A549 (cell line): ENCODE results near the gene GLIPR2. TPM values are rescaled to one million over a fixed set of nuclear protein-coding genes. Genes with fewer than 3 reads are reported as not detected.
A peak's percentile ranks its signal among the peaks of the same experiment; 100 is the strongest.

Experiments
- ATAC-seq, 2 experiments: fragments of 200-7000 bp in 1 of 2; fragments of >200 bp in 1 of 2; cut with Nextera tagmentation in 1 of 2; cut with Tn5 transposase in 1 of 2; 3 replicates each; pipeline versions ENCODE4 v1.8.0 to v1.9.1; 2018 to 2020; ENCODE audit warnings: mild to moderate bottlenecking in 1 of 2, moderate library complexity in 1 of 2
- CTCF ChIA-PET: fragments of 300-600 bp; sonication (Branson Sonifier 250); formaldehyde crosslinking; extraction: SDS; loops from one replicate; lab custom pipeline; 2021; ENCODE audit warnings: antibody characterized with exemption, inconsistent platforms; lab: Yijun Ruan, JAX
- POLR2A ChIA-PET: fragments of 350-600 bp; formaldehyde crosslinking; extraction: SDS; loops from one replicate; lab custom pipeline; 2021; ENCODE audit warnings: antibody characterized with exemption, inconsistent platforms; lab: Yijun Ruan, JAX
- DNase-seq, 2 experiments: peaks; one replicate each; pipeline versions ENCODE4 v3.0.0 to v3.0.0-alpha.2; 2011 to 2016; ENCODE audit warnings: low read depth in 1 of 2, low spot score in 1 of 2
- FAIRE-seq: peaks from 2 replicates; lab custom pipeline; 2011; peaks lifted over from hg19 to GRCh38; lab: Jason Lieb, UNC
- H3K27ac ChIP-seq, 2 experiments: fragments of >200 bp; sonication (Bioruptor Twin); formaldehyde crosslinking; 3 replicates each; pipeline ENCODE4 v1.5.1; 2016 to 2017
- H3K4me1 ChIP-seq: fragments of >200 bp; sonication (Bioruptor Twin); formaldehyde crosslinking; 3 replicates; pipeline ENCODE4 v1.6.1; 2016
- H3K4me2 ChIP-seq: fragments of >200 bp; sonication (Bioruptor Twin); formaldehyde crosslinking; 3 replicates; pipeline ENCODE4 v1.6.1; 2016
- H3K4me3 ChIP-seq: fragments of >200 bp; sonication (Bioruptor Twin); formaldehyde crosslinking; 3 replicates; pipeline ENCODE4 v1.5.1; 2016
- H3K9me3 ChIP-seq: fragments of >200 bp; sonication (Bioruptor Twin); formaldehyde crosslinking; 3 replicates; pipeline ENCODE4 v1.6.1; 2016
- CHD2 ChIP-seq: fragments of 150-350 bp; IDR thresholded peaks from 2 replicates; pipeline ENCODE4 v1.6.1; 2014; ENCODE audit warnings: low read length; ENCODE audit not compliant: partially characterized antibody
- CHD4 ChIP-seq: fragments of 200-600 bp; sonication (generic); IDR thresholded peaks from 2 replicates; pipeline ENCODE4 v1.6.1; 2016; ENCODE audit warnings: antibody characterized with exemption, mild to moderate bottlenecking, borderline replicate concordance
- EHMT2 ChIP-seq: fragments of 200-600 bp; sonication (generic); IDR thresholded peaks from 2 replicates; pipeline ENCODE4 v1.6.1; 2016; ENCODE audit warnings: antibody characterized with exemption, low read depth, mild to moderate bottlenecking, moderate library complexity
- FOSB ChIP-seq: fragments of 250-450 bp; sonication (Bioruptor Pico); IDR thresholded peaks from 2 replicates; pipeline ENCODE4 v1.5.0; 2020; ENCODE audit warnings: mild to moderate bottlenecking, moderate library complexity
- FOSL2 ChIP-seq, 2 experiments: fragments of 450-650 bp in 1 of 2; fragments of >200 bp in 1 of 2; sonication (Bioruptor Twin) in 1 of 2; formaldehyde crosslinking; IDR thresholded peaks; 2 replicates each; pipeline versions ENCODE4 v1.5.0 to v1.6.1; 2016 to 2020; ENCODE audit warnings: mild to moderate bottlenecking in 1 of 2, moderate library complexity in 1 of 2
- HOXA7 ChIP-seq: fragments of 250-450 bp; sonication (Bioruptor Pico); IDR thresholded peaks from 2 replicates; pipeline ENCODE4 v1.5.0; 2020; ENCODE audit warnings: mild to moderate bottlenecking, moderate library complexity
- HOXB5 ChIP-seq: fragments of 250-450 bp; sonication (Bioruptor Pico); IDR thresholded peaks from 2 replicates; pipeline ENCODE4 v1.5.0; 2020; ENCODE audit warnings: mild to moderate bottlenecking, moderate library complexity
- KDM5A ChIP-seq: fragments of 200-600 bp; sonication (generic); IDR thresholded peaks from 2 replicates; pipeline ENCODE4 v1.6.1; 2016; ENCODE audit warnings: antibody characterized with exemption, mild to moderate bottlenecking
- MAFK ChIP-seq: fragments of 450-650 bp; IDR thresholded peaks from 2 replicates; pipeline ENCODE4 v1.6.1; 2014; ENCODE audit not compliant: partially characterized antibody
- MAZ ChIP-seq: fragments of 150-350 bp; IDR thresholded peaks from 2 replicates; pipeline ENCODE4 v1.6.1; 2014; ENCODE audit warnings: antibody characterized with exemption, low read depth, low read length, borderline replicate concordance
- NFE2L2 ChIP-seq: fragments of 150-350 bp; conservative IDR thresholded peaks from 2 replicates; pipeline ENCODE4 v1.6.1; 2014; ENCODE audit warnings: low read length
- POLR2A ChIP-seq: IDR thresholded peaks from 2 replicates; pipeline ENCODE4 v1.6.1; 2012; ENCODE audit warnings: mild to moderate bottlenecking, low read length
- POLR2AphosphoS2 ChIP-seq: conservative IDR thresholded peaks from 2 replicates; pipeline ENCODE4 v1.6.1; 2012; ENCODE audit warnings: low read length, improper control_type of control experiment, inconsistent platforms
- RAD21 ChIP-seq, 2 experiments: fragments of >200 bp in 1 of 2; sonication (Bioruptor Twin) in 1 of 2; formaldehyde crosslinking in 1 of 2; IDR thresholded peaks in 1 of 2; conservative IDR thresholded peaks in 1 of 2; 2 replicates in 1 of 2; 3 replicates in 1 of 2; pipeline ENCODE4 v1.6.1; 2012 to 2018; ENCODE audit warnings: inconsistent platforms in 1 of 2
- RCOR1 ChIP-seq: fragments of 150-350 bp; IDR thresholded peaks from 2 replicates; pipeline ENCODE4 v1.6.1; 2014; ENCODE audit warnings: antibody characterized with exemption, low read length, low read depth
- RFX5 ChIP-seq: fragments of 450-650 bp; IDR thresholded peaks from 2 replicates; pipeline ENCODE4 v1.7.1; 2014; ENCODE audit warnings: antibody characterized with exemption, mild to moderate bottlenecking, moderate library complexity
- SREBF2 ChIP-seq: fragments of 450-650 bp; IDR thresholded peaks from 2 replicates; pipeline ENCODE4 v1.6.1; 2014; ENCODE audit warnings: mild to moderate bottlenecking, moderate library complexity
- TFCP2L1 ChIP-seq: fragments of 250-450 bp; sonication (Bioruptor Pico); IDR thresholded peaks from 2 replicates; pipeline ENCODE4 v1.5.0; 2021; ENCODE audit warnings: mild to moderate bottlenecking
- TP53 ChIP-seq: fragments of 250-450 bp; sonication (Bioruptor Pico); IDR thresholded peaks from 2 replicates; pipeline ENCODE4 v1.5.0; 2021; ENCODE audit warnings: mild to moderate bottlenecking, moderate library complexity
- ZNF302 ChIP-seq: fragments of 250-450 bp; sonication (Bioruptor Pico); IDR thresholded peaks from 2 replicates; pipeline ENCODE4 v1.9.0; 2021; ENCODE audit warnings: inconsistent platforms, mild to moderate bottlenecking, moderate library complexity
- WGBS: methylation state at CpG from one replicate; pipeline ENCODE4 v1.1.6; 2017; ENCODE audit errors: missing lambda C conversion rate; 5-methylcytosine and 5-hydroxymethylcytosine counted together
- polyA plus RNA-seq, 4 experiments: library from polyadenylated mRNA; depleted of rRNA in 3 of 4; stranded (reverse); fragments of >200 nt; fragmentation: RNase III in 1 of 4; extraction: RNeasy Plus Mini Kit Qiagen cat#74134 plus additional on column Dnase treatment in 1 of 4; gene quantifications; 2 replicates in 3 of 4; 3 replicates in 1 of 4; pipeline ENCODE4 v1.2.3, GENCODE V29; 2011 to 2017
- TF ChIP-seq, protein P1 (sequence below): IDR thresholded peaks from 2 replicates; pipeline ENCODE4 v1.6.1; 2012; ENCODE audit warnings: low read depth, borderline replicate concordance
- TF ChIP-seq, protein P2 (sequence below): fragments of >200 bp; sonication (Bioruptor Twin); formaldehyde crosslinking; IDR thresholded peaks from 2 replicates; pipeline ENCODE4 v1.6.1; 2016

The GLIPR2 gene
- polyA plus RNA-seq, 2 of the 4 experiments (the other 2 are of a cell fraction) = 9.0 to 16.0 TPM

GRCh38 chr9:36192196-36192595, 55.7 kb downstream of the GLIPR2 start:
- WGBS = 90% methylated on average over 4 of the region's 4 CpGs
- FAIRE-seq = no peak
- DNase-seq = no peak
- peak overlapping the region; percentile 97 for H3K4me2 ChIP-seq
- peak overlapping the region; percentile 89 to 96; a peak in 4 of 6 replicates for H3K27ac ChIP-seq
- H3K4me1 ChIP-seq = peaks cover 28% of the 10 kb centered on the region
- ATAC-seq = no peak
- POLR2A ChIA-PET = interaction anchor here (1.4 to 2.0 kb wide), 2 partner anchors 43 to 137 kb away, joined by 4 to 14 read pairs; no protein-coding TSS in a partner anchor
- CTCF ChIA-PET = interaction anchor here (0.9 to 6.6 kb wide), 6 partner anchors 12 to 237 kb away, joined by 3 to 61 read pairs (median 6); no protein-coding TSS in a partner anchor
- no peaks in the 10 kb centered on the region for H3K9me3 ChIP-seq
- TF ChIP-seq RCOR1 (no peak), TFCP2L1 (CRISPR knock-in tag) (no peak), POLR2A (no peak), TP53 (CRISPR knock-in tag) (no peak), ZNF302 (no peak), KDM5A (no peak), CHD2 (no peak), HOXA7 (no peak), CHD4 (no peak), FOSL2 (IDR thresholded peaks at IDR 0.05) (no peak), FOSL2 (CRISPR knock-in tag; IDR thresholded peaks at IDR 0.05) (no peak), HOXB5 (CRISPR knock-in tag) (no peak), NFE2L2 (no peak), RAD21 (conservative IDR thresholded peaks at IDR 0.05 in 1 of 2, IDR thresholded peaks at IDR 0.05 in 1 of 2) (no peak), RFX5 (no peak), MAZ (no peak), SREBF2 (no peak), POLR2AphosphoS2 (no peak)
- TF ChIP-seq, protein P1, sequence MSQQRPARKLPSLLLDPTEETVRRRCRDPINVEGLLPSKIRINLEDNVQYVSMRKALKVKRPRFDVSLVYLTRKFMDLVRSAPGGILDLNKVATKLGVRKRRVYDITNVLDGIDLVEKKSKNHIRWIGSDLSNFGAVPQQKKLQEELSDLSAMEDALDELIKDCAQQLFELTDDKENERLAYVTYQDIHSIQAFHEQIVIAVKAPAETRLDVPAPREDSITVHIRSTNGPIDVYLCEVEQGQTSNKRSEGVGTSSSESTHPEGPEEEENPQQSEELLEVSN = no peak
- TF ChIP-seq, protein P2, sequence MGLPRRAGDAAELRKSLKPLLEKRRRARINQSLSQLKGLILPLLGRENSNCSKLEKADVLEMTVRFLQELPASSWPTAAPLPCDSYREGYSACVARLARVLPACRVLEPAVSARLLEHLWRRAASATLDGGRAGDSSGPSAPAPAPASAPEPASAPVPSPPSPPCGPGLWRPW = no peak
- TF ChIP-seq, all 56 proteins: peak for 0
- H3K4me3 ChIP-seq = peak overlapping the region; percentile 87

GRCh38 chr9:36193023-36193422, 56.5 kb downstream of the GLIPR2 start:
- H3K4me3 ChIP-seq = peak overlapping the region; percentile 87; the same call in 1 of the 3 replicates
- peaks cover 28% of the 10 kb centered on the region for H3K4me1 ChIP-seq
- no peak for ATAC-seq
- H3K27ac ChIP-seq = 0 out of 6 replicates have a peak overlapping the region, but pooled peaks of 1 of the 2 experiments have one; percentile 1
- 86% methylated on average over 3 of the region's 3 CpGs for WGBS
- TF ChIP-seq MAFK (peak; percentile 91), CHD4 (no peak), RFX5 (no peak)
- no peak for FAIRE-seq
- ChIA-PET CTCF (interaction anchor here (1.1 to 6.6 kb wide), 4 partner anchors 10 to 403 kb away, joined by 5 to 61 read pairs (median 10); no protein-coding TSS in a partner anchor), POLR2A (no interaction called here)
- no peak for DNase-seq
- peak overlapping the region; percentile 97 for H3K4me2 ChIP-seq
- H3K9me3 ChIP-seq = no peaks in the 10 kb centered on the region

DNA sequence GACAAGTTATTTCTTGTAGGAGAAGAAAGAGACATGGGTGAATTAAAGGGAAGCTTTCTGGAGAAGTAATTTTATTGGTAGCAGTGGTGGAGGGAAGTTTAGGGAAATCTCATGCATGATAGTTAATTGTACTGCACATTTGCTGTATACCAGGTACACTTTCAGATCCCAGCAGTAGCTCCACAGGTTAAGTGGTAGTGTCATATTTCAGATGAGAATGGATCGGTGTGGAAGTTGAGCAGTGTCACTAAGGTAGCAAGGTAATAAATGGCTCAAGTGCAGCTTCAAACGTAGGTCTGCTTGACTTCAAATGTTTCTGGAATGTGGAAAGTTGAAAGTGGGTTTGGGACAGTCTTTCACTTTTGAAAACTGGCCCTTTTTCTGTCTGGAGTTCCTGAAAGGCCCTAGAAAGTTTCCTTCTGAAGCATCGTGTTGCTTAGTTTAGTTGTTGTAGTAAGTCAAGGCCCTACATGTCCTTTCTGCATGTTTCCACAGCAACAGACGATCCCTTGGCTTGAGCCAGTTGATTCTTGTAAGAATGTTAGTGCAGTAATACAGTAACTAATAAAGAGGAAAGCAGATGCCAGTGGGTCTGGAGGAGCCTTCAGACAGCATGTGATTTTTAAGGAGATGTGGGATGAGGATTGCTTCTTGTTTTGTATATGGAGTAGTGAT, 57.9 kb downstream of the GLIPR2 start:
- H3K4me3 ChIP-seq = no peak overlapping the region
- FAIRE-seq = no peak
- 0 out of 3 replicates have a peak overlapping the region, but pooled peaks have one; percentile 20 for H3K4me2 ChIP-seq
- POLR2A ChIA-PET = no interaction called here
- no peak overlapping the region for H3K27ac ChIP-seq
- TF ChIP-seq FOSB (CRISPR knock-in tag) (no peak), SREBF2 (no peak), MAFK (no peak), EHMT2 (no peak)
- TF ChIP-seq, all 56 proteins: peak for 0
- WGBS = 77% methylated on average over 4 of the region's 4 CpGs
- CTCF ChIA-PET = interaction anchor here (1.0 to 6.6 kb wide), 5 partner anchors 9 to 404 kb away, joined by 3 to 61 read pairs (median 6); no protein-coding TSS in a partner anchor
- no peaks in the 10 kb centered on the region for H3K9me3 ChIP-seq
- no peak for ATAC-seq
- peaks cover 27% of the 10 kb centered on the region for H3K4me1 ChIP-seq
- no peak for DNase-seq
